HepG2 (cell line): ENCODE measurements around the gene METAP1. TPM values are rescaled to one million over a fixed set of nuclear protein-coding genes. Genes with fewer than 3 reads are reported as not detected.

Experiments used
- BRD4 ChIP-seq: sonication (generic); formaldehyde crosslinking; IDR thresholded peaks from 2 replicates; pipeline ENCODE4 v1.4.0; 2020; ENCODE audit warnings: missing genetic modification reagents
- CENPBD1 ChIP-seq: sonication (generic); formaldehyde crosslinking; IDR thresholded peaks from 2 replicates; pipeline ENCODE4 v1.8.0; 2022; ENCODE audit warnings: missing genetic modification reagents, low read depth, mild to moderate bottlenecking, borderline replicate concordance
- DMAP1 ChIP-seq: IDR thresholded peaks from 2 replicates; pipeline ENCODE4 v1.6.1; 2016
- GABPB1 ChIP-seq: IDR thresholded peaks from 2 replicates; pipeline ENCODE4 v1.6.1; 2016; ENCODE audit warnings: mild to moderate bottlenecking, missing genetic modification reagents, moderate library complexity, missing compliant biosample characterization
- HMGXB3 ChIP-seq: sonication (generic); formaldehyde crosslinking; IDR thresholded peaks from 2 replicates; pipeline ENCODE4 v1.4.0; 2020; ENCODE audit warnings: missing genetic modification reagents, borderline replicate concordance
- KAT7 ChIP-seq: IDR thresholded peaks from 2 replicates; pipeline ENCODE4 v1.6.1; 2018; ENCODE audit warnings: borderline replicate concordance, missing compliant biosample characterization
- KLF13 ChIP-seq: sonication (generic); formaldehyde crosslinking; IDR thresholded peaks from 2 replicates; pipeline ENCODE4 v1.4.0; 2020; ENCODE audit warnings: mild to moderate bottlenecking, missing genetic modification reagents
- NR2C2 ChIP-seq: sonication (generic); formaldehyde crosslinking; IDR thresholded peaks from 2 replicates; pipeline ENCODE4 v1.4.0; 2020; ENCODE audit warnings: missing genetic modification reagents, mild to moderate bottlenecking, moderate library complexity, borderline replicate concordance
- POLR2A ChIP-seq, 2 experiments: IDR thresholded peaks; 2 replicates each; pipeline ENCODE4 v1.6.1; 2011; ENCODE audit warnings: low read depth in 2 of 2, low read length in 2 of 2, mild to moderate bottlenecking in 1 of 2, moderate library complexity in 1 of 2; ENCODE audit not compliant: insufficient read depth in 1 of 2
- RXRA ChIP-seq: sonication (generic); formaldehyde crosslinking; IDR thresholded peaks from 2 replicates; pipeline ENCODE4 v1.5.1; 2020; ENCODE audit warnings: missing genetic modification reagents
- TGIF2 ChIP-seq: IDR thresholded peaks from 2 replicates; pipeline ENCODE4 v1.6.1; 2016; ENCODE audit warnings: control low read depth, missing compliant biosample characterization
- ZBTB44 ChIP-seq: sonication (generic); formaldehyde crosslinking; IDR thresholded peaks from 2 replicates; pipeline ENCODE4 v1.4.0; 2020; ENCODE audit warnings: missing genetic modification reagents
- ZFP91 ChIP-seq: sonication (generic); formaldehyde crosslinking; IDR thresholded peaks from 2 replicates; pipeline ENCODE4 v1.9.0; 2022; ENCODE audit warnings: missing genetic modification reagents, mild to moderate bottlenecking, borderline replicate concordance
- ZIK1 ChIP-seq: sonication (generic); formaldehyde crosslinking; IDR thresholded peaks from 2 replicates; pipeline ENCODE4 v1.5.0; 2020; ENCODE audit warnings: mild to moderate bottlenecking, low read depth, missing genetic modification reagents, borderline replicate concordance
- ZNF232 ChIP-seq: sonication (generic); formaldehyde crosslinking; IDR thresholded peaks from 2 replicates; pipeline ENCODE4 v1.4.0; 2020; ENCODE audit warnings: missing genetic modification reagents, borderline replicate concordance
- ZNF292 ChIP-seq: sonication (generic); formaldehyde crosslinking; IDR thresholded peaks from 2 replicates; pipeline ENCODE4 v1.8.1; 2022; ENCODE audit warnings: mild to moderate bottlenecking, low read depth, missing genetic modification reagents, borderline replicate concordance
- ZNF501 ChIP-seq: sonication (generic); formaldehyde crosslinking; IDR thresholded peaks from 2 replicates; pipeline ENCODE4 v1.5.1; 2020; ENCODE audit warnings: mild to moderate bottlenecking, moderate library complexity, missing genetic modification reagents
- ZNF556 ChIP-seq: sonication (generic); formaldehyde crosslinking; IDR thresholded peaks from 2 replicates; pipeline ENCODE4 v1.4.0; 2020; ENCODE audit warnings: mild to moderate bottlenecking, missing genetic modification reagents, borderline replicate concordance
- ZNF576 ChIP-seq: sonication (generic); formaldehyde crosslinking; IDR thresholded peaks from 2 replicates; pipeline ENCODE4 v1.4.0; 2020; ENCODE audit warnings: mild to moderate bottlenecking, missing genetic modification reagents
- ZNF747 ChIP-seq: sonication (generic); formaldehyde crosslinking; IDR thresholded peaks from 2 replicates; pipeline ENCODE4 v1.8.1; 2023; ENCODE audit warnings: missing genetic modification reagents, mild to moderate bottlenecking, borderline replicate concordance
- polyA plus RNA-seq, 8 experiments: library from polyadenylated mRNA; depleted of rRNA in 3 of 8; stranded (reverse) in 7 of 8; unstranded in 1 of 8; fragments of >200 nt; fragmentation: Illumina TruSeq in 4 of 8; extraction: Trizol in 4 of 8; gene quantifications; 2 replicates each; pipeline versions ENCODE4 v1.2.1 to v1.2.3, GENCODE V29; 2011 to 2016; ENCODE audit warnings: low read depth in 4 of 8, missing spikeins in 1 of 8, mixed read lengths in 1 of 8; ENCODE audit not compliant: insufficient read depth in 1 of 8
- total RNA-seq, 5 experiments: library from RNA; depleted of rRNA; stranded (reverse); fragments of >200 nt; fragmentation: Illumina TruSeq; extraction: Trizol; gene quantifications; 2 replicates each; pipeline ENCODE4 v1.2.3, GENCODE V29; 2016; ENCODE audit warnings: low read depth in 1 of 5

METAP1 gene
- total and polyA plus RNA-seq, 2 of the 13 experiments (the other 11 are each of a cell fraction or from before 2014, with no cell fraction given) = 44.9 to 53.5 TPM

- TF ChIP-seq ZNF556 (CRISPR knock-in tag) = peak; percentile 65; the same call in 1 of the 2 replicates
- peak; percentile 54; the same call in 1 of the 2 replicates for TF ChIP-seq ZNF292 (CRISPR knock-in tag)
- peak; percentile 92; the same call in 1 of the 2 replicates for TF ChIP-seq GABPB1 (CRISPR knock-in tag)
- TF ChIP-seq CENPBD1 (CRISPR knock-in tag) = no peak
- TF ChIP-seq POLR2A (IDR thresholded peaks at IDR 0.05; ENCODE audit: insufficient read depth in 1 of 2, low read depth in 2 of 2, low read length in 2 of 2) = peak; percentile 93 to 97
- TF ChIP-seq ZNF501 (CRISPR knock-in tag) = peak; percentile 42; the same call in 1 of the 2 replicates
- TF ChIP-seq KLF13 (CRISPR knock-in tag) = no peak
- 0 out of 2 replicates have a peak, but pooled peaks have one; percentile 46 for TF ChIP-seq ZNF747 (CRISPR knock-in tag)
- TF ChIP-seq TGIF2 = peak; percentile 67; the same call in 1 of the 2 replicates
- TF ChIP-seq BRD4 (CRISPR knock-in tag) = peak; percentile 86
- peak; percentile 89; the same call in 1 of the 2 replicates for TF ChIP-seq ZNF232
- no peak for TF ChIP-seq NR2C2
- no peak for TF ChIP-seq ZIK1
- peak; percentile 30; the same call in 1 of the 2 replicates for TF ChIP-seq RXRA
- TF ChIP-seq ZNF576 (CRISPR knock-in tag) = no peak
- TF ChIP-seq DMAP1 (CRISPR knock-in tag) = peak; percentile 55
- TF ChIP-seq KAT7 (CRISPR knock-in tag) = peak; percentile 91
- peak; percentile 39 for TF ChIP-seq ZFP91 (CRISPR knock-in tag)
- TF ChIP-seq HMGXB3 (CRISPR knock-in tag) = 0 out of 2 replicates have a peak, but pooled peaks have one; percentile 34
- peak; percentile 75; the same call in 1 of the 2 replicates for TF ChIP-seq ZBTB44
These were observed 93.2 kb downstream of the METAP1 start, which contains the start of gene ADH5 (continued) for GRCh38 chr4:99088481-99089365.
